Activated T-helper 9 cell treated with anti-CD3 and anti-CD28 coated beads, Interleukin-2, amount 50 U/mL, for 16 hours (primary cell): ENCODE data around the gene THBS3.
"Not testable (repeated sequence)": the region's sequence is repeated elsewhere in the genome, so short reads cannot be mapped to it uniquely, and the experiment has no call there.

Source experiments
- DNase-seq: peaks from one replicate; pipeline ENCODE4 v3.0.0-alpha.2; 2020; ENCODE audit warnings: low read depth

Gene THBS3

GRCh38 chr1:155208541-155209311 lies 1.0 kb upstream of the THBS3 start, which contains the start of gene MTX1:
Gene MTX1 (plus strand): TSS chr1:155208695. CDS start chr1:155208805, 110 bp downstream.
- DNase-seq = peak; percentile 87

GRCh38 chr1:155206891-155207805 lies 549 bp downstream of the THBS3 start:
- DNase-seq = peak; percentile 81

- DNase-seq = no peak
Observed at GRCh38 chr1:155205969-155206593, 1.6 kb downstream of the THBS3 start.

GRCh38 chr1:155205035-155205434 lies 2.7 kb downstream of the THBS3 start:
- no peak for DNase-seq

- no peak for DNase-seq
Observed at GRCh38 chr1:155202731-155203515, 4.8 kb downstream of the THBS3 start.

GRCh38 chr1:155202198-155202597 lies 5.5 kb downstream of the THBS3 start:
- no peak for DNase-seq

GRCh38 chr1:155200920-155201319 lies 6.8 kb downstream of the THBS3 start:
- no peak for DNase-seq

- no peak for DNase-seq
Observed at GRCh38 chr1:155199792-155200191, 7.9 kb downstream of the THBS3 start.

GRCh38 chr1:155198547-155198906 lies 9.2 kb downstream of the THBS3 start:
- no peak for DNase-seq

GRCh38 chr1:155197901-155198546 lies 9.7 kb downstream of the THBS3 start:
- DNase-seq = no peak

GRCh38 chr1:155196893-155197638 lies 10.6 kb downstream of the THBS3 start:
- no peak for DNase-seq

GRCh38 chr1:155196103-155196892 lies 11.4 kb downstream of the THBS3 start:
- no peak for DNase-seq

GRCh38 chr1:155195201-155196102 lies 12.2 kb downstream of the THBS3 start:
- no peak for DNase-seq

- DNase-seq = not testable (repeated sequence)
Observed at GRCh38 chr1:155193991-155194240, 13.8 kb downstream of the THBS3 start.

GRCh38 chr1:155193275-155193990 lies 14.3 kb downstream of the THBS3 start:
- DNase-seq = peak; percentile 67

- no peak for DNase-seq
Observed at GRCh38 chr1:155192346-155193274, 15.1 kb downstream of the THBS3 start.

- no peak for DNase-seq
Observed at GRCh38 chr1:155191904-155192303, 15.8 kb downstream of the THBS3 start.
